GM12875 (cell line): Measurements from ENCODE around the gene OAS2.

Source experiments
- H3K4me3 ChIP-seq: one replicate; pipeline ENCODE4 v1.5.1; 2011; ENCODE audit warnings: low read depth, low read length, control low read depth
- CTCF ChIP-seq: IDR thresholded peaks from 2 replicates; pipeline ENCODE4 v1.5.1; 2011; ENCODE audit warnings: low read depth, mild to moderate bottlenecking, control low read depth, inconsistent platforms, low read length, moderate library complexity, borderline replicate concordance; ENCODE audit not compliant: insufficient read depth

OAS2 gene

GRCh38 chr12:112942572-112942971 lies 35.7 kb upstream of the OAS2 start:
- TF ChIP-seq CTCF: no peak
- H3K4me3 ChIP-seq: no peak overlapping the region

- no peak overlapping the region for H3K4me3 ChIP-seq
- TF ChIP-seq CTCF: no peak
Observed at GRCh38 chr12:112944024-112944690, 34.2 kb upstream of the OAS2 start.

GRCh38 chr12:112945515-112945914 lies 32.8 kb upstream of the OAS2 start:
- TF ChIP-seq CTCF: no peak
- no peak overlapping the region for H3K4me3 ChIP-seq

GRCh38 chr12:112946236-112947000 lies 31.9 kb upstream of the OAS2 start:
- no peak overlapping the region for H3K4me3 ChIP-seq
- no peak for TF ChIP-seq CTCF

- TF ChIP-seq CTCF: no peak
- H3K4me3 ChIP-seq: no peak overlapping the region
Observed at GRCh38 chr12:112947314-112947713, 31.0 kb upstream of the OAS2 start.

- H3K4me3 ChIP-seq: no peak overlapping the region
- TF ChIP-seq CTCF: no peak
Observed at GRCh38 chr12:112947761-112948160, 30.6 kb upstream of the OAS2 start.

GRCh38 chr12:112948806-112949205 lies 29.5 kb upstream of the OAS2 start:
- TF ChIP-seq CTCF: no peak
- H3K4me3 ChIP-seq: no peak overlapping the region
